Colon (tissue), 2 donors: ENCODE results near the gene FBXO10.

Experiments used
- FAIRE-seq: peaks from 2 replicates; lab custom pipeline; 2012; peaks lifted over from hg19 to GRCh38; lab: Jason Lieb, UNC
- donor health status: control.
- donor health status: control.

FBXO10 gene

DNA sequence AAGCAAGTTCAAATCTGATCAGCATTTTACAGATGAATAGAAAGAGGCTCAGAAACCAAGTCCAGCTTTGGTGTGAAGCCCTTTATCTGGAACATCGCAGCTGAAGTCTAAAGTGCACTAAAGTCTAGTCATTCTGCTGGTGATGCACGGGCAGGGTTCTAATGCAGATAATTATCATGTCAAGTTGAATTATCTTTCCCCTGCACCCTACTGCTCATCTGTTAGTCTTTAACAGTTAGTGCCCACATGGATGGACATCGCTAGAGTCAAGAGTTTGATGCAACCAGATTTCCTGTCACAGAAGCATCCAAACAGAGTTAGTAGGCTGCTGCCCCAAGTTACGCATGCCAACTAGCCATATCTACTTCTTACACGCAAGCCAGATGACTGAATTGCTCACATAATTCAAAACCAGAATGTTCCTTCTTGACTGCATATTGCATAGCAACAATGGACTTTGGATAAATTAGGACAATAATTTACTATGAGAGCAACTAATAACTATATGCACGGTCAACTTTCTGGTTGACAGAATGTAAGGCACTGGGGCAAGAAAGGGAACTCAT lies 17.8 kb upstream of the FBXO10 start:
- no peak for FAIRE-seq

DNA sequence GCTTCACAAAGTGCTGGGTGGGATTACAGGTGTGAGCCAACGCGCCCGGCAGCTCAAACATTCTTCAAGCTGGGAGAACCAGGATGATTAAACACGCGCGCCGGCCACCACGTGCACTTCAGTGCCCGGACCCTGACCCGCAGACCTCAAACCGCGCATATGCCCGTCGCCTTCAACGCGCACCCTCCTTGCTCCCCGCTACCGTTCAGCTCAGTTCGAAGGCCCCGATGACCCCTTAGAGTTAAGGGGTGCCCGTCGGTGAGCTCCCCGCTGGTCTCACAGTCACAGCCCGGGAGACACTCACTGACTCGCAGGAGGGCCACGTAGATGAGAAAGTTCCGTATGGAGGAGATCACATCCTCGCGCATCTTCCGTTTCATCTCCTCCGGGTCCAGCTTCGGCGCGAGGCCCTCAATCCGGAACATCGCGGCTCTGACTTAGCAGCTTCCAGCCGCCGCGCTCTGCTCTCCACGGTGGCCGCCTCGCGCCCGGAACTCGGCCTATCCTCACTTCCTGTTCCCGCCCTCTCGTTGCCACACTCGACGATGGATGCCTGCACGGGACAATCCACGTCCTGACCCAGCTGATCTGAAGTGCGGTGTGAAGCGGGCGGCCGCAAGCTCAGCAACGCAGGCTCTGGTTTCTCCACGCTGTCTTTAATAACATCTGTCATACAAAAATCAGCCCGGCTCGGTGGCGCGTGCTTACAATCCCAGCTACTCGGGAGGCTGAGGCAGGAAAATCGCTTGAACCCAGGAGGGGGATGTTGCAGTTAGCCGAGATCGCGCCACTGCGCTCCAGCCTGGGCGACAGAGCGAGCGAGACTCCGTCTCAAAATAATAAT lies 16.1 kb upstream of the FBXO10 start, which contains the start of gene TOMM5:
TOMM5 (minus strand) TSS at position 490 of the 844 bp plus-strand sequence; CDS start at position 425, 65 bp downstream.
- FAIRE-seq = no peak

DNA sequence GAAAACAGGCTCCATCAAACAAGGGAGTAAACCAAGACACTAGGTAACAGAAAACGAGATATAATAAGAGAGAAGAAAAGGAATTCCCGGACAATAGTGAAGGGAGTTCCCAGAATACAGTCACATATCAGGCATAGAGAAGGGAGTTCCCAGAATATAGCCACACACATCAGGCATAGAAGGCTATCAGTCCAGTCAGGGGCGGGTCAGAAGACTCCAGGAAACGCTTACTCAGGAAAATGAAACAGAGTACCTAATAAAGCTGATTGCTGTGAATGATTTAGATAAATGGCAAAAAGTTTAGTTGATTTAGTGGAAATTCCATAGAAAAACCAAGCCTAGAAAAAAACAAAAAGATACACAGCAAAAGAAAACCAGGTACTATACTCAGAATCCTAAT lies 11.3 kb upstream of the FBXO10 start:
- FAIRE-seq = no peak

DNA sequence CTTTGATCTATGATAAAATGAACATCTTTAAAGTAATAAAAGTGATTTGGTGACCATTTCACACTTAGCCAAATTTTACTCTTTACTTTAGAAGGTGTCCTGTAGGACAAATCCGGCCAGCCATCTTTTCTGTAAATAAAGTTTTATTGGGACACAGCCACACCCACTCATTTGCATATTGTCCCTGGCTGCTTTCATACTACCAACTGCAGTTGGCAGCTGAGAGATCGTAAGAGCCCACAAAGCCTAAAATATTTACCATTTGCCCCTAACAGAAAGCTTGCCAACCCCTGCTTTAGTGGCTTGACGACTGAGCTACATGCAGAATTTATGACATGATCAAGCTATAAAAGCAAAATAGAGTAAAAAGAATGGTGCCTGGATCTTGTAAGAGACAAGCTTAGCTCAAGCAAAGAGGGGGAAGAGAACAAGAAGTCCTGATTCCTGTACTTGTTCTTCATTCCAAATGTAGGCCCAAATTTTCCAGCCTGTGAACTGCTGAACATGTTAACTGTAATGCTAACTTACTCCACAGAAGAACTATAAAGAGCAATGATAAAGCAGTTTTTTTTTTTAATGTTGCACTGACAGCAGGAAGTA lies 7.4 kb upstream of the FBXO10 start:
- FAIRE-seq = no peak

DNA sequence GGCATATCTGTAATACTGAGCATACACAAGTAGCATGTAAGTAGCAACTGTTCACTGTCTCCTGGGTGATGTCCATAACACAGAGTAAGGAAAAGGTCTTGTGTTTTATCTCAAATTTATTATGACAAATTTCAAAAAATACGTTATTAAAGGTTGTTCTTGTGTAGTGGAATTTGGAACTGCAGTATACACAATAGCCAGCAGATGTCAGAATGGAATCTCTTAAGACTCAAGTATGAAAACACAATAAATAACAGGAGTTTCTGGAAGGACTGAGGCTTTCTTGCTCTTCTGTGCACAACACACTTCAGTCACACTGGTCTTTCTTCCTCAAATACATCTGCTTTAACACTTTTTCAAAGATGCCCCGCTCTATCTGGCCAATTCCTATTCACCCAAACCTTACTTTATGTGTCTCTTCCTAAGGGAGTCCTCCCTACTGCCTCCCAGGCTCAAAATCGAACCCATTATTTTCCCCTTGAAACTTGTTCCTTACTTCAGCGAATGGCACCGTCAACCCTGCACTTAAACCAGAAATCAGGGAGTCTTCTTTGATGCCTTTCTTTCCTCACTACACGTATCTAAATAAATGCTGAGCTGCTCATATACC lies 6.5 kb upstream of the FBXO10 start:
- no peak for FAIRE-seq

DNA sequence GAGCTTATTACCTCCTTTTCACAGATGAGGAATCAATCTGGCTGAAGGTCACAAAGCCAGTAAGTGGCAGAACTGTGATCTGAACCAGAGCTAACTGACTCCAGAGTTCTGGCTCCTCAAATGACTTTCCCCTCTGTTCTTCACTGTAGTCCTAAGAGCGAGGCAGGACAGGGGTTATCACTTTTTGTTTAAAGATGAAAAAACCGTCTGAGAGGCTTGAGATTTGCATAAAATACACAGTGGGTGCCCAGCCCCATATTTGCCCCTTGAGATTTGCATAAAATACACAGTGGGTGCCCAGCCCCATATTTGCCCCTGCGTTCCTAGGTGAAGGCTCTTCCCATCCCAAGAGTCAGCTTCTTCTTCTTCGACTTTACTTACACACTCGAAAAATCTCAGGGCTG lies 667 bp downstream of the FBXO10 start:
- FAIRE-seq = no peak

DNA sequence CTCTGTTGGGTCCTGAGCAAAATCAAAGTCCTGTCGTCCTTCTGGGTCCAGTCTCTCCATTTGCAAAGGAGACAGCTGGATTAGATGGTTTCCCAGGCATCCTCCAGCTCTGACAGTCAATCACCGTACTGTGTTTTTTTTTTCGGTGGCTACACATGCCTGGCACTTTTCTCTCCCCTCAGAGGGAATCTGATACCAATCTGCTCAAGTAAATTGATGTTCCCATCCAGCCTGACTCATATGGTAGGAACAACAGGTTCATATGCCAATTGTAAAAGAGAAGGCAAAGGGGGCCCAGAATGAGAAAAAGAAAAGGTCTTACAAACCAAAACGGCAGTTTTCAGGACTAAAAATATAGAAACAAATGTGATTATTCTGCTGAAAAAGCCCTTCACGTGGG lies 1.2 kb downstream of the FBXO10 start:
- FAIRE-seq = no peak

DNA sequence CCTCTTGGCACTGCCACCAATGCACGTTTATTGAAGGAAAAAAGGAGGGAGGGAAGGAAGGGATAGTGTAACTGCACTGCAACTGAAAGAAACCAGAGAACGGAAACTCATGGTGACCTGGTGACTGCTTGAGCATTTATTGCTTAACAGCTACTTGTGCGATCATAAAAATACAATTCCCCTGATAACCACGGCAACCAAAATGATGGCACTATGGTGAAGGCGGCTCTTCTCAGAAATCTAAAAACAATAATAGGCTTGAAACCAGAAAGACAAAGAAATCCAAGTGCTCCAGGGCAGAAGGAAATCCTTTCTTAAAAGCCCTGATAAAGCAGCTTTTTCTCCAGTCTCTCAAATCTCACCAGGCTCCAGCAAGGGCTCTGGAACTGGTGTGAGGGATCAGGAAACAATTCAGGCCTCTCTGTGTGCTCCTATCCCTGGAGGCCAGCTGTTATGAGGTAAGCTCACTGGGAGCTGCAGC lies 1.9 kb downstream of the FBXO10 start:
- FAIRE-seq = no peak

DNA sequence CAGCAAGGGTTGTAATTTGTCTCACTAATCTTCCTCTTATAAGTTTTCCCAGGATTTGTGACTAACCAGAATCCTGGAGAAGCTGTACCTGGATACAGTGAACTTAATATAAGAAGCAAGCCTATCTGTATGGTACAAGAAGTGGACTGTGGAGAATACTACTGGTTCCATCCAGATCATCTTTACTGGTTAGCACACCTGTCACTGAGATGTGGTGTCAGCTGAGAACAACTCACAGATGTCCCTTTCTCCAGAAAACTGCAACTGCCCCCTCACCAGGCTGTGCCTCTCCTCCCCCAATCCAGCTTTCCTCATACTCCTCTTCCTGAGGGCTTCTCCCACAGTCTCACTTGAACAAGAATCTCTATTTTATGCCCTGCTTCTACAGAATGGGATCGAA lies 4.9 kb downstream of the FBXO10 start:
- FAIRE-seq = no peak

DNA sequence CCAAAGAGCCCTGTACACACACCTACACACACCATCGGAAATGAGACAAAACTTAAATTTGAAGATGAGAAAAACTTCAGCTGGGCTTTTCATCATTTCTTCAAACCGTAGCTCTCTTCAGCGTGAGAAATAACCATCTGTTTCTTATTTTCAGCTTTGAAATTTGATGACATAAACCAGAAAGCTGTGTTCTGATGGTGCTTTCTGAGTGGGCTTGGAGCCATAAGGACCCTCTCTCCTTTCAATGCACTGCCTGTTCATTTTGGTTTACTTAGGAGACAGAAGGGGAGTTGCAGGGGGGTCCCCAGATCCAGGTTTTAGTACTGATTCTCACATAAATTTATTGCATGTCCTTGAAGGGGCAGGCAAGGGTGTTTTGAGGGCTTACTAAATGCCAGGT lies 9.5 kb downstream of the FBXO10 start:
- no peak for FAIRE-seq

DNA sequence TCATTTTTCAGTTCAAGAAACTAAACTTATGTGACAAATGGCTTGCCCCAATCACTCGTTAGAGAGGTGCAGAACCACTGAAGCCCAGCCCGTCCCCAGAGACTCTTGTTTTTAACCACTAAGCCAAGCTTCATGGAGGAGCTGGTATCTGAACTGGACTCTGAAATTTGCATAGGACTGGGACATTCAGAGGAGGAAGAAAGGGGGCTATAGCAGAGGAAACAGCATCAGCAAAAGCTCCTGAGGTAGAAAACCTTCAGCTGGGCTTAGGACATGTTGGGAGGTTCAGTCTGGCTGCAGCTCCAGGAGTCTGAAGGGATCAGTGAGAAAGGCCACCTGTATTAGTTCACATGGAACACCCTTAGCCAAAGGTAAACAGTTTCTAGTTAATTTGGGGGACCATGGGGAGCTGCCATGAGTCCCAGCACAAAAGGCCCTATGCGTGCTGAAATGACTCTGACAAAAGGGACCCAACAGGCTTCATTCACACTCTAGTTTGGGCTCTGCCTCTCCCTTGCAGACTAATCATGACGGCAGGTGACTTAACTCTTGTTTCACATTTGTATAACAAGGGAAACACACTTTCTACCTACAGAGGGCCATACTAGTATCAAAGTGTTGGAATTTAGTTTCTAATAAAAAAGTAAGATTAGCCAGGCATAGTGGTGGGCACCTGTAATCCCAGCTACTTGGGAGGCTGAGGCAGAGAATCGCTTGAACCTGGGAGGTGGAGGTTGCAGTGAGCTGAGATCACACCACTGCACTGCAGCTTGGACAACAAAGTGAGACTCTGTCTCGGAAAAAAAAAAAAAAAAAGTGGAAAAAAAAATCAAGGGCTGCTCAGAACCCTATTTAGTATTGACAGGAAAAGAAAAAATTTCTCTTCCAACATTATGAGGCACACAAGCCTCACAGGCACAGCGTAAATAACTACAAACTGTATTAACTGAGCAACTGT lies 10.2 kb downstream of the FBXO10 start:
- no peak for FAIRE-seq

DNA sequence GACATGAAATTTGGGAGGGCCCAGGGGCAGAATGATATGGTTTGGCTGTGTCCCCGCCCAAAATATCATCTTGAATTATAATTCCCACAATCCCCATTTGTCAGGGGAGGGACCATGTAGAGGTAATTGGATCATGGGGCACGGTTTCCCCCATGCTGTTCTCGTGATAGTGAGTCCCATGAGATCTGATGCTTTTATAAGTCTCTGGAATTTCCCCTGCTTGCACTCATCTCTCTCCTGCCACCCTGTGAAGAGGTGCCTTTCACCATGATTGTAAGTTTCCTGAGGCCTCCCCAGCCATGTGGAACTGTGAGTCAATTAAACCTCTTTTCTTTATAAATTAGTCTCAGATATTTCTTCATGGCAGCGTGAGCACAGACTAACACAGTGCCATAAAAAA lies 11.3 kb downstream of the FBXO10 start:
- no peak for FAIRE-seq

DNA sequence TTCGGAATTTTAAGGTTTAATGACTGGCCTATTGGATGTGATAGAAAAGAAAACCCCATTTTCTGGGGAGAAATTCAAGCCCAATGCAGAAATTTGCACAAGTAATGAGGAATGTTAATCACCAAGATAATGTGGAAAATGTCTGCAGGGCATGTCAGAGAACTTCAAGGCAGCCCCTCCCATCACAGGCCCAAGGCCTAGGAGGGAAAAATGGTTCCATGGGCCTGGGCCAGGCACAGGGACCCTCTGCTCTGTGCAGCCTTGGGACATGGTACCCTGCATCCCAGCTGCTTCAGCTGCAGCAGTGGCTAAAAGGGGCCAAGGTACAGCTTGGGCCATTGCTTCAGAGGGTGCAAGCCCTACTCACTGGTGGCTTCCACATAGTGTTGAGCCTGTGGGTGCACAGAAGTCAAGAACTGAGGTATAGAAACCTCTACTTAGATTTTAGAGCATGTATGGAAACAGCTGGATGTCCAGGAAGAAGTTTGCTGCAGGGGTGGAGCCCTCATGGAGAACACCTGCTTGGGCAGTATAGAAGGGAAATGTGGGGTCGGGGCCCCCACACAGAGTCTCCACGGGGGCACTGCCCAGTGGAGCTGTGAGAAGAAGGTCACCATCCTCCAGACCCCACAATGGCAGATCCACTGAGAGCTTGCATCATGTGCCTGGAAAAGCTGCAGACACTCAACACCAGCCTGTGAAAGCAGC lies 12.2 kb downstream of the FBXO10 start:
- FAIRE-seq = no peak

DNA sequence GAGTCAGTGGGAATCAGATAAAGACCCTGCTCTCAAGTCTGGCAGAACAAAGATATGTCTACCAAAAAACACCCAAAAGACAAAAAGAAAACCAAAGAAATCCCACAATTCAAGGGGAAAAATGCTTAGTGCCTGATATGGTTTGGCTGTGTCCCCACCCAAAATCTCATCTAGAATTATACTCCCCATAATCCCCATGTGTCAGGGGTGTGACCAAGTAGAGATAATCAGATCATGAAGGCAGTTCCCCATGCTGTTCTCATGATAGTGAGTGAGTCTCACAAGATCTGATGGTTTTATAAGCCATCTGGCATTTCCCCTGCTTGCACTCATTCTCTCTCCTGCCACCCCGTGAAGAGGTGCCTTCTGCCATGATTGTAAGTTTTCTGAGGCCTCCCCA lies 13.4 kb downstream of the FBXO10 start:
- FAIRE-seq = no peak

DNA sequence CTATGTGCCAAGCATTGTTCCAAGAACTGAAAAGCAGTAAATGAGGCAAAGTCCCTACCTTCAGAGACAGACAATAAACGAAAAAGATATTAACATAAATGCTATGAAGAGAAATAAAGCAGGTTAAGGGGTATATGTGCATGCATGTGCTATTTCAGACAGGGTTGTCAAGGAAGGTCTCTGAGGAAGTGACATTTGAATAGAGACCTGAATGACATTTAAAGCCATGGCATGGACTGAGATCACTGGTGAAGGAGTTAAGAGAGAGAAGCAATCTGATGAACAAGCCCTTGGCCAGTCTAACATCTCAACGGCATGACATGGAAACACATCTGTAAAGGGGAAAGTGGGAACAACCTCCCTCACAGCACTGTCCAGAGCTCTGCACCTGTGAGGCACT lies 14.5 kb downstream of the FBXO10 start:
- FAIRE-seq = no peak

DNA sequence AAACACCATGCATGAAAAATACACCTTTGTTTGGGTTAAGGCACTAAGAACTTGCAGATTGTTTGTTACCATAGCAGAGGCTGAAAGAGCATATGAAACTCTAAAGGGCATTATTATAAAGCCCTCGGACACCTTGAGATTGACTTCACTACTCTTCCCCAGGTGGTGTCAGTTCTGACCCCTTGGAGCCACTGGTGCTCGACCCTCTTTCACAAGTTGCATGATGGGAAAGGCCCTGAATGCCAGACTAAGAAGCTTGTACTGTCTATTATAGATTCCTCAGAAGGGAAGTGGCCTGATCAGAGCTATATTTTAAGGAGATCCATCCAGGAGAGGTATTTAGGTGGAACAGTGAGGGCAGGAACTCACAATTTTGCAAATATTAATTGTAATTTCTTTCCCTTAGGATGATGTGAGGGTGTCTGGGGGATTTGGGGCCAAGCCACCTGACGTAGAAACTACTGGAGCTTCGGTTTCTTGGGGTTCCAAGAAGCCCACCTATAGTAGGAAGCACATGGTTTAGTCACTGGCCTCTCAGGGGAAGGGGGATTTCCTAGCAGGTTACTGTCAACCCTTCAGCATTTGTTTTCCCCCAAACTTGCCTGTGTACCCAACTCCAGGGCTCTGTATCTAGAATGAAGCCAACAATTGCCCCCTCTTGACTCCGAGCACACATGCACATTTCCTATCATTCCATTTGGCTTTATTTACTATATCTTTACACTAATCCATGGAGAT lies 16.2 kb downstream of the FBXO10 start:
- FAIRE-seq = no peak

DNA sequence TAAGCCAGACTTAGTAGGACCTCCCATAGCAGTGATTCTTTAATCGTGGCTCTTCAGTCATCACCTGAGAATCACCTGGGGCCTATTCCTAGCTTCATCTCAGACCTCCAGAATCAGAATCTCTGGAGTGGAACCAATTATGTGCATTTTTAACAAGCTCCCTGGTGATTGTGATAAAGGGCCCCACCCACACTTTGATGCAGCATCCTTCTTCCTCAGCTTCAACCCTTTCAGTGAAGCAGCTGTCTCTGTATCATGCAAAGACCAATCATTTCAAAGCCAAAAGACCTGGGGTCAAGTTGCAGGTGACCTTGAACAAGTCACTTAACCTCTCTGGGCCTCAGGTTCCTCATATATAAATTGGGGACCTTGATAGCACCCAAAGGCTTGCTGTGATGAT lies 17.1 kb downstream of the FBXO10 start:
- FAIRE-seq = no peak

DNA sequence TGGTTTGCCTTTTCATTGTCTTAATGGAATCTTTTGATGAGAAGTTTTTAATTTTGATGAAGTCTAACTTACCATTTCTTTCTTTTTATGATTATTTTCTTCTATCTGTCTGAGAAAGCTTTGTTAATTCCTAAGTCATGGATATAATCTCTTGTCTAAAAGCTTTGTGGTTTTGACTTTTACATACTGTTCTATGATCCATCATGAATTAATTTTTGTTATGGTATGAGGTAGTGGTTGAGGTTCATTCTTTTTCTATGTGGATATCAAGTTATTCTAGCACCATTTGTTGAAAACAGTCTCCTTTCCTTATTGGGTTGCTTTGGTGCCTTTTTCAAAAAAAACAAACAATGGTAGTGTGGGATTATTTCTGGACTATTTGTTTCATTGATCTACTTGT lies 20.4 kb downstream of the FBXO10 start:
- FAIRE-seq = no peak

DNA sequence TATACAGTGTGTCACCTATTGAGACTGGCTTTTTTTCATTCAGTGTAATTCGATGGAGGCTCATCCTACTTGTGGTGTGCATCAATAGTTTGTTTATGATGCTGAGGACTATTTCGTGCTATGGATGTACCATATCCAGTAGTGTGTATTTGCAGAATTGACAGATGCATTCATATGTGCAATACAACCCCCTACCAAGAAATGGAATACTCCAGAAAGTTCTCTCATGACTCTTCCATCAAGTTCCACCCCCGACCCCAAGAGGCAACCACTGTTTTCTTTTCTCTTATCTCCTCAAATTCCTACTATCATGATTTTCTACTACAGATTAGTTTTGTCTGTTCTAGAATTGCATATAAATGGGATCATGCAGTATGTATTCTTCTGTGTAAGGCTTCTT lies 21.9 kb downstream of the FBXO10 start:
- no peak for FAIRE-seq

DNA sequence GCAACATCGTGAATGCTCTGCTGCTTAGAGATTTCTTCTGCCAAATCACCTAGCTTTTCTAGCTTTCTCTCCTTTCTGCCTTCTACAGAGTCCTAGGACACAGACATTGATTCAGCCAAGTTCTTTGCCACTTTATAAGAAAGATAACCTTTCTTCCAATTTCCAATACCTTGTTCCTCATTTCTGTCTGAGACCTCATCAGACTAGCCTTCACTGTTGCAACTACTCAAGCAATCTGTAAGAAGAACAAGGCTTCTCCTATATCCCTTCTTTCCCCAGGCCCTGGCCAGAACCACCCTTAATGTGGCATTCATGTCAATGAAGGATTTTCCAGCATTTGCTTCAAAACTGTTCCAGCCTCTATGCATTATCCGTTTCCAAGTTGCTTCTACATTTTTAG lies 24.3 kb downstream of the FBXO10 start:
- FAIRE-seq = no peak
